Measurements from ENCODE around the gene COL4A2. TPM values are rescaled to one million over a fixed set of nuclear protein-coding genes. Genes with fewer than 3 reads are reported as not detected.

The COL4A2 gene
- total RNA-seq, 4 donors from 2014 or later = 51.2 to 85.8 (median 70.5) TPM

- Histone ChIP-seq H3K36me3 (peaks cover 0 to 26% of the 10 kb centered on the region in 2 donors), H3K9me3 (no peaks in the 10 kb centered on the region), H3K4me3 (no peak overlapping the region), H3K27ac (peak overlapping the region; percentile 75 to 85 (median 80)), H3K4me1 (peaks cover 11 to 12% of the 10 kb centered on the region in 2 donors), H3K27me3 (no peaks in the 10 kb centered on the region)
- intact Hi-C loops (cut with DNase I; ENCODE audit: low total_unique reads) (no loop called here), in situ Hi-C loops (cut with MboI; ENCODE audit: low sequenced_read_pairs in 4 of 4) (no loop called here)
- no peak for TF ChIP-seq POLR2A (IDR thresholded peaks at IDR 0.05)
- TF ChIP-seq CTCF (IDR thresholded peaks at IDR 0.05 in 4 of 5, conservative IDR thresholded peaks at IDR 0.05 in 1 of 5) = no peak
- DNase-seq (peak in 1 of 2 donors; percentile 81), ATAC-seq (peak; percentile 46 to 73)
Observed at GRCh38 chr13:110506859-110507566, 199.9 kb downstream of the COL4A2 start.

- peaks cover 0 to 28% of the 10 kb centered on the region in 2 donors for H3K36me3 ChIP-seq
- ATAC-seq = peak; percentile 53 to 59
- no peaks in the 10 kb centered on the region for H3K27me3 ChIP-seq
- no peak overlapping the region for H3K4me3 ChIP-seq
- in situ Hi-C loops (cut with MboI; ENCODE audit: low sequenced_read_pairs in 4 of 4) = no loop called here
- no peaks in the 10 kb centered on the region for H3K9me3 ChIP-seq
- TF ChIP-seq CTCF (IDR thresholded peaks at IDR 0.05 in 4 of 5, conservative IDR thresholded peaks at IDR 0.05 in 1 of 5) (peak; percentile 21 to 54 (median 26)), POLR2A (IDR thresholded peaks at IDR 0.05) (peak in 1 of 2 donors; percentile 27)
- H3K4me1 ChIP-seq = peaks cover 11 to 12% of the 10 kb centered on the region in 2 donors
- peak overlapping the region; percentile 75 to 85 (median 80) for H3K27ac ChIP-seq
- intact Hi-C loops (cut with DNase I; ENCODE audit: low total_unique reads) = no loop called here
- DNase-seq = peak; percentile 50 to 84
Observed at GRCh38 chr13:110507678-110508381, 200.7 kb downstream of the COL4A2 start.

- no peak overlapping the region for H3K4me3 ChIP-seq
- H3K36me3 ChIP-seq = peaks cover 0 to 21% of the 10 kb centered on the region in 2 donors
- no peaks in the 10 kb centered on the region for H3K27me3 ChIP-seq
- intact Hi-C loops (cut with DNase I; ENCODE audit: low total_unique reads) = loop anchor here (1.0 kb wide), 1 partner anchor 11 kb away; no protein-coding TSS in a partner anchor
- H3K27ac ChIP-seq = peak overlapping the region; percentile 52 to 85 (median 53)
- no peaks in the 10 kb centered on the region for H3K9me3 ChIP-seq
- peak; percentile 34 to 35 for ATAC-seq
- in situ Hi-C loops (cut with MboI; ENCODE audit: low sequenced_read_pairs in 4 of 4) = no loop called here
- H3K4me1 ChIP-seq = peaks cover 11 to 12% of the 10 kb centered on the region in 2 donors
- no peak for TF ChIP-seq CTCF (IDR thresholded peaks at IDR 0.05 in 4 of 5, conservative IDR thresholded peaks at IDR 0.05 in 1 of 5)
- TF ChIP-seq POLR2A (IDR thresholded peaks at IDR 0.05) = no peak
- no peak for DNase-seq
Observed at GRCh38 chr13:110509478-110509926, 202.4 kb downstream of the COL4A2 start.

GRCh38 chr13:110509971-110510786 is 203.1 kb downstream of the COL4A2 start:
- H3K4me1 ChIP-seq = peaks cover 11 to 12% of the 10 kb centered on the region in 2 donors

More at GRCh38 chr13:110509971-110510786, 203.1 kb downstream of the COL4A2 start:
- H3K27me3 ChIP-seq = no peaks in the 10 kb centered on the region
- DNase-seq = no peak
- no peaks in the 10 kb centered on the region for H3K9me3 ChIP-seq
- peaks cover 0 to 21% of the 10 kb centered on the region in 2 donors for H3K36me3 ChIP-seq
- H3K4me3 ChIP-seq = no peak overlapping the region
- in situ Hi-C loops (cut with MboI; ENCODE audit: low sequenced_read_pairs in 4 of 4) = no loop called here
- H3K27ac ChIP-seq = peak overlapping the region; percentile 52 to 85 (median 53)
- intact Hi-C loops (cut with DNase I; ENCODE audit: low total_unique reads) = loop anchor here (1.0 kb wide), 1 partner anchor 10 kb away; no protein-coding TSS in a partner anchor
- no peak for ATAC-seq
- TF ChIP-seq CTCF (IDR thresholded peaks at IDR 0.05 in 4 of 5, conservative IDR thresholded peaks at IDR 0.05 in 1 of 5) = no peak
- no peak for TF ChIP-seq POLR2A (IDR thresholded peaks at IDR 0.05)
